ENCODE measurements around the gene H2BK1.
A peak's percentile ranks its signal among the peaks of the same experiment; 100 is the strongest.

H2BK1 gene

DNA sequence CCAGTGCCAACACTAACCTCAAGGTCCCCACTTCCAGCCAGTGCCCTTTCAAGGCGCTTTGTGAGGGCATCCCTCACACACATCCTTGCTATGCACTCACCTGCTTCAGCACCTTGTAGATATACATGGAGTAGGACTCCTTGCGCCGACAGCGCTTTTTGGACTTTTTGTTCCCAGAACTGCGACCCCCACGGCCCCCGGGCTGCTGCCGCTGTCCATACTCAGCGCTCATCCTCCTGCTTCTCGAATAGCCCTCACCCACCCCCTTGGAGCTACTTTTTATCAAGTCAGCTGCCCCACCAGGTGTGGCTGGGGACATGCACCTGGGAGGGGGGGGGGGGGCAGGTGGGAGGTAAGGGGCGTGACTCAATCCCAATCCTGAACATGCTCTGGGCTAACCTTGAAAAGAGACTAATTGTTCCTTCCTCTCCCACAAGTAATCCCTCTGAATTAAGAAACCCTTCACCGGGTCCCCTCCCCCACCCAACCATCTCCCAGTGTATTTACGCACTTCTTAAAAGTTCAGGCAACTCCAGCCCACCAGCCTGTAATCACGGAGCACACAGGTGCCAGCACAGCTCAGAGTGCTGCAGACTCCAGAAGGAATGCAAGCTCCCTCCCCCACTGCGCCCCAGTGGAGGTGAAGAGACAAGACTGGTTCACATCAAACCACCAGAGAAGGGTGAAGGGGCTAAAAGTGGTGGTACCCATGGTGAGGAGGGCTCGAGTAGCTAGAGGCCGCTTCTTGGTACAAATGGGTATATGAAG lies at the start of gene H2BK1:
H2BK1 (minus strand) TSS at position 402 of the 768 bp plus-strand sequence; CDS start at position 232, 170 bp downstream.
- FAIRE-seq (no peak), DNase-seq (ENCODE audit: insufficient read length, low spot score) (no peak)

DNA sequence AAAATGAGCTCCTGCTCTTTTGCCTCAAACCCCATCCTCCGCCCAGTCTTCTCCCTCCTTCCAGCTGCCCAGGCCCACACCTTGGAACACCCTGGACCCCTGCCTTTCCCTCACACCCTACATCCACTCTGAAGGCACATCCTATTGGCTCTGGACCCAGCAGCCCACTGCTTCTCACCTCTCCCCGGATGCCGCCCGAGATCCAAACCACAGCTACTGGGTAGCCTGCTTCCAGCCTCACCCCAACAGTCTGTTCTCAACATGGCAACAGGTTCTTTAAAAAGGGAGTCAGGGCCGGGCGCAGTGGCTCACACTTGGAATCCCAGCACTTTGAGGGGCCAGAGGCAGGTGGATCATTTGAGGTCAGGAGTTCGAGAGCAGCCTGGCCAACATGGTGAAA lies 47.7 kb upstream of the H2BK1 start:
- no peak for DNase-seq (ENCODE audit: insufficient read length, low spot score)
- FAIRE-seq: no peak

DNA sequence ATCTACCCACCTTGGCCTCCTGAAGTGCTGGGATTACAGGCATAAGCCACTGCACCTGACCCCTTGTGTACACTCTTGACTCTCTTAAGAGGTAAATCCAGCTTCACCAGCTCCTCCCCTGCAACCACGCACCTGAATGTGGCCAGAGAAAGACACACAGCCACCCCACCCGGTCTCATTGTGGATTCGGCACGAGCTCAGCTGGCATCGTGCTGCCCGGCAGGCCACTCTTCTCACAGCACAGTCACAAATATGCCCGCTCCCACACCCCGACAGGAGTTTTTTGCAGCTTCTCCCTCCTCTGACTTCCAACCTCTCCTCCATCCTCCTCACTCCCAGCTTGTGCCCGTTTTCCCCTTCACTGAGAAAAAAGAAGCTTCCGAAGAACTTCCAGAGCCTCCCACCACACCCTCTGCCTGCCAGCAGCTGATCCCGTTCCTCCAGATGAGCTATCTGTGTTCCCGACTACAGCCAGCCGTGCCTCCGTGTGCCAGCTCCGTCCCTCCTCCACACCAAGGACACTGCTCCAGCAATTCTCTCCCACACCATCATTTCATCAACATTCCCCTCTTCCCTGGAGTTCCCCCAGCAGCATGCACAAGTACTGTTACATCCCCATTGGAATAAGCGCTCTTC lies 46.2 kb upstream of the H2BK1 start:
- DNase-seq (ENCODE audit: insufficient read length, low spot score) (no peak), FAIRE-seq (no peak)

DNA sequence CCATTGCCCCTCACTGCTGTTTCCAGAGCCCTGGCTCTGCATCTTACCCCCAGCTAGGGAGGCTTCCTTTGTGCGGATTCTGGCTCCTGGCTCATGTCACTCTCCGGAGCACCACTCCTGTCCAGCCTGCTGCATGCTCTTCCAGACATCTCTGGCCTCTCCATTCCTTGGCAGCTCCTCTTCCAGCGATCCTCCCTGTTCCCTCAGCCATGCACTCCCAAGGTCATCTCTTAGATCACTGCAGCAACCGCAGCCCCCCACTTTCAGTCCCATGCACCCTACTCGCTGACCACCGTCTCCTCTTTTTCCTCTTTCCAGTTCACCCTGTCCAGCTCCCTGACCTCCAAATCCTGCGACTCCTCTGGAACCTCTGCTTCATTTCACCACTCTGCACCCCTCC lies 45.1 kb upstream of the H2BK1 start:
- FAIRE-seq: no peak
- no peak for DNase-seq (ENCODE audit: insufficient read length, low spot score)

DNA sequence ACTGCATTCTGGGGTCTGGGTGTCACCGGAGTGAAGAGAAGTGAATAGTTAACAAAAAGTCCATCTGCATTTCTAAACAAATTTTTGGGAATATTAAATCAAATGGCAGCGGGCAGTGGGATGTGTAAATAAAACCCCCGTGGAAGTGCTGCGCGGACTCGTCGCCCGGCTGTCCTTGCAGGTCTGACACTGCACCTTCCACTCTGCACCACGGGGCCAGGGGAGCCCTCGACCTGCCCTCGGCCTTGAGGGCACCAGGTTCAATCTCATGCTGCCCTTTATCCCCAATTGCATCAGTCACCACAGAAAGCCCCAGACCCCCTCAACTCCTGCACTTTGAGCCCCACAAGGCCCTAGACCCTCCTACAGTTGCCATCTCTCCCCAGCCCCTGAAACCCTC lies 44.6 kb upstream of the H2BK1 start:
- no peak for FAIRE-seq

DNA sequence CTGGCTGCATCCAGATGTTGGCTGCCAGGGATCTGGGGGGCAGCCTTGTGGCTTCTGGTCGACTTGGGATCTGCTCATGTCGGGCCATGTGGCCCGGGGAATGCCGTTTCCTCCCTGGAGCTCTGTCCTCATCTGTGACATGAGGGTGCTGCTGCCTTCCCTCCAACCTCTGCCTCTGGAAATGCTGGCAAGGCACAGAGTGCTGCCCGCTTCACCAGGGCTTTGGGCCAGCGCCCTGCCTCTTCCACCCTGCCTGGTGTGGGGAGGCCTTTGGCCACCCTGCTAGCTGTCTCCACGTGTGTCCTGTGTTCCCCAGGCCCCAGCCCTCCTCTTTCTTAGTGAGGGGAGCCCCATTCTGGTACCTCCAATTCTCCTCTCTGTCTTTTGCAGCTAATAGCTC lies 44.0 kb upstream of the H2BK1 start:
- no peak for DNase-seq (ENCODE audit: insufficient read length, low spot score)
- no peak for FAIRE-seq

More for the DNA sequence above, 44.6 kb upstream of the H2BK1 start:
- no peak for DNase-seq (ENCODE audit: insufficient read length, low spot score)

DNA sequence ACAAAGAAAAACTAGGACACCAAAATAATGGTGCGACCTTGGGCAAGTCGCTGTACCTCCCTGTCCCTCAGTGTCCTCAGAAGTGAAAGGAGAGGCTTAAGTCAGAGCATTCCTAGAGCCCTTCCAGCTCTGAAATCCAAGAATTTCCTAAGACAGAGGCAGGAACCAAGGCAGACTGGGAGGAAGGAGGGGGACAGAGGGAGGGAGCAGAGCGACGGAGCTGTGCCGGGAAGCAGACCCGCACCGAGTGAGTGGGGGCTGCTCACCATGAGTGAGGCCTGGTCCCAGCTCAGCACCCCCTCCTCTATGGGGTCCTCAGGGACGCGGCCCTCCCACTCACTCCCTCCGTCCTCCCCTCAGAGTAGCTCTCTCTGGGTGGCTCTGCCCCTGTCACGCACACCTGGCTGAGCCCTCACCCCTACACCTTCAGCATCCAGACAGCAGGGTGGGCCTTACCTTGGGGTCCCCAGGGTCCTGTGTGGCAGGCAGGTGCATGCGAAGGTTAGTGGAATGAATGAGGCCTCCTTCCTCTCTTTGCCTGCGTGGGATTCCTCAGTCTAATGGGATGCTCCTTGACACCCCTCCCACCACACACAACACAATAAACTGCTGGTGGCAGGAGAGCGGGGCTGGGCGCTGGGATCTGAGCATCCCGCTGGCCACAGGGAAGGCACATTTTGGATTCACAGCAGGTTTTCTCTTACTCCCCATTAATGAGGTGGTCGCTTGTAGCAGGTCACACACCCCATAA lies 42.8 kb upstream of the H2BK1 start:
- DNase-seq (ENCODE audit: insufficient read length, low spot score) (no peak), FAIRE-seq (no peak)

DNA sequence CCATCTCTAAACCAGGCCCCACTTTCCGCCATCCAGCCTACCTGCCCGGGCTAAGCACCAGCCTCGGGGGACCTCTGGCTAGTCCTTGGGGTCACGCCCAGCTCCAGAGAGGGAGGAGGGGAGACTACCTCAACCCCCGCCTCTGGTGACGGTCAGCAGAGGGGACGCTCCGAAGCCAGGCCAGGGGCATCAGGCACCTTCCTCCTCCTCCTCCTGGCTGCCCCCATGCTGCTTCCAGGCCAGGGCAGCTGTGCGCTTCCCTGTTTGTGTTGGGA lies 42.2 kb upstream of the H2BK1 start:
- FAIRE-seq (no peak), DNase-seq (ENCODE audit: insufficient read length, low spot score) (no peak)

DNA sequence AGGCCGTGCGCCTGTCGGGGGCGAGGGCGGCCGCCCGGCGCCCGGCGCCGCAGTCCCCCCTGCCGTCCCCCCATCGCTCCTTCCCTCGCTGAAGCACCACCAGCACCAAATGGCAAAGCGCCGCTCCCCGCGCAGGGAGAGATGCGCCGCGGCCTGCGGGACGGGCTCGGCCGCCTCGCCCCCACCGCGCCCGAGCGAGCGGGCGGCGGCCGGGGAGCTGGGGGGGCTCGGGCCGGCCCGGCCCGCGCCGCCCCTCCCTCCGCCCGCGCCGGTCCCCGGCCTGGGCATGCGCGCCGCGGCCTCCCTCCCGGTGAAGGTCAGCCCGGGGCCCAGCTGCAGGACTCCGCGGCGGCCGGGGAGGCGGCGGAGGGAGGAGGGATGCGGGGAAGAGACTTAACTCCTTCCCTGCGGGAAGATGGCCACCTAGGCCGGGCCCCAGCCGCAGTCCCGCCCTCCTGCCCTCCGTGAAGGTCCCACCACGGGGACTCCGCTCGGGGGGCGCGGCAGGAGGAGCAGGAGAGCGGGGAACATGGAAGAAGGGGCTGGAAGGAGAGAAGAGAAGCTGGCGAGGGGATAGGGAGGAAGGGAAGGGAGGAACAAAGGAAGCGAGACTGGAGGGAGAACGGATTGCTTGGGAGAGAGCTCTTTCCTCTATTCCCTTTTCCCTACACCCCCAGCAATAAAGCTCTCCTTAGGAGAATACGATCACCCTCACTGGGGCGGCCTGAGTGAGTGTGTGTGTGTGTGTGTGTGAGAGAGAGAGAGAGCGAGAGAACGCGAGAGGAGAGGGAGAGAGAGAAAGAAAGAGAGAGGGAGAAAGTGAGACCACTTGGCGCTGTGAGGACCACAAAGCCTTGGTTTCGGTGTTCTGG lies 41.6 kb upstream of the H2BK1 start:
- FAIRE-seq (peak; percentile 26), DNase-seq (ENCODE audit: insufficient read length, low spot score) (peak; percentile 71)

DNA sequence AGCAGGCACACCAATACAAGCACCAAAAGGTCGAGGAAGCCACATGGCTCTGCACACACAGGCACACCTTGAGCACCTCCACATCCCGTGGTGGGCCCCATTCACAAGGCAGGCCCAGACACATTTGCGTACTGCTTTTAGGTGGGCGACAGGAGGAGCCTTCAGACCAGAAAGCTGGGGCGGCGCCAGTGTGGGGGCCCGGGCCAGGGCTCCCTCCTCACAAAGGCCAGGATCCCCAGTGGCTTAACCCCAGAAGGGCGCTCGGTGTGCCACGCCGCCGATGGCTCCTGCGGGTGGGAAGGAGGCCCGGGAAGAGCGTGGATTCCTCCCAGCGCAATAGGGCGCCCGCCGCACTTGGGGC lies 41.0 kb upstream of the H2BK1 start:
- FAIRE-seq: no peak

DNA sequence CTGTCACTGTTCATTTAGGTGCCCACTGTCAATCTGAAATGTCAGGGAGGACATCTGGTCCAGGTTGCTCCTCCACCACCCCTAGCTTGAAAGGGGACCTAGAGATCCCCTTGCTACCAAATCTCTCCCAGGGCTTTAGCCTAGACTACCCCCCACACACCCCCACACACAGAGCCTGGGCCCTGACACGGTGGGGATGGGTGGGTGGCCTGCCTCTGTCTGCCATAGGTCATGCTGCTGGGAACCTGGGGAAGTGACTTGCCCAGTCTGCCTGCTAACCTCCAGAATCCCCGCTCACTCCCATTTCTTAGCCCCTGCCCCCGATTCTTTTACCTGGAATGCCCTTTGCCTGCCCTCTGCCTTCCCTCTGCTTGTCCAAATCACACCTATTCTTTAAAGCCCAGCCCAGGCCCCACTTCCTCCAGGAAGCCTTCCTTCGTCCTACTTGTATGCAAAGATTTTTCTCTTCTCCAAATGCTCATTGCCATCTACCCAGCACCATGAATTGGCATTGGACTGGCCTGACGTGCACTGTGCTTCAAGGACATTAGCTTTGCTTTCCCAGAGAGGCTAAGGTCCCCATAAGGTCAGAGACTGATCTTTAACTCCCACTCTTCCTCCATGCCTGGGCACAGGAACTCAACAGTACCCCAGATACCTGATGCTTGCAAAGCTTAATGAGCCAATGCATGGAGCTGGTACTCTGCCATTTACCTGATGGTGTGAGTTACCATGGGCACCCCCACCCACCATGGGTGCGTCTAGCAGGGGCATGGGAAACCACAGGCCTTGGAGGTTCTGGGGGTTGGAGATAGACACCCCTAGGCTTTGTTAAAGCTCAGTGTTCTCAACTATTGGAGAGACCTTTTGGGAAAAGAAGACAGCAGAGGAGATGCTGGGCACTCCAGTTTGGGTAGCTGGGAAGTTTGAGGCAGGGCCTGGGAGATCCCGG lies 40.2 kb upstream of the H2BK1 start:
- DNase-seq (ENCODE audit: insufficient read length, low spot score) (no peak), FAIRE-seq (no peak)

More for the DNA sequence above, 41.0 kb upstream of the H2BK1 start:
- no peak for DNase-seq (ENCODE audit: insufficient read length, low spot score)

DNA sequence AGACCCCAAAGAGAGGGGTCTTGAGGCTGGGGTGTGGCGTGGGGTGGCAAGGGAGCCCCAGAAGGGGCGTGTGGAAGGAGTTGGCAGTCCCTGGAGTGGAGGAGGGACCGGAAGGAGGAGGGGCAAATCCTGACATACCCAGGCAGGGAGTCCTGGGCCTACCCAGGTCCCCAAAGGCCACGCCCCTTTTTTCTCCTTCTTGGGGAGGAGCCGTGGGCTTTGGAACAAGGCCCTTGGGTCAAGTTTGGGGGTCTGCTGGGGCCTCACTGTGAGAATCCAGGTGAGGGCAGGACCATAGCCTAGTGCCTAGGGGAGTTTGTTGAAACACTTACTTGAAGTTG lies 39.4 kb upstream of the H2BK1 start:
- FAIRE-seq (no peak), DNase-seq (ENCODE audit: insufficient read length, low spot score) (peak; percentile 62)

DNA sequence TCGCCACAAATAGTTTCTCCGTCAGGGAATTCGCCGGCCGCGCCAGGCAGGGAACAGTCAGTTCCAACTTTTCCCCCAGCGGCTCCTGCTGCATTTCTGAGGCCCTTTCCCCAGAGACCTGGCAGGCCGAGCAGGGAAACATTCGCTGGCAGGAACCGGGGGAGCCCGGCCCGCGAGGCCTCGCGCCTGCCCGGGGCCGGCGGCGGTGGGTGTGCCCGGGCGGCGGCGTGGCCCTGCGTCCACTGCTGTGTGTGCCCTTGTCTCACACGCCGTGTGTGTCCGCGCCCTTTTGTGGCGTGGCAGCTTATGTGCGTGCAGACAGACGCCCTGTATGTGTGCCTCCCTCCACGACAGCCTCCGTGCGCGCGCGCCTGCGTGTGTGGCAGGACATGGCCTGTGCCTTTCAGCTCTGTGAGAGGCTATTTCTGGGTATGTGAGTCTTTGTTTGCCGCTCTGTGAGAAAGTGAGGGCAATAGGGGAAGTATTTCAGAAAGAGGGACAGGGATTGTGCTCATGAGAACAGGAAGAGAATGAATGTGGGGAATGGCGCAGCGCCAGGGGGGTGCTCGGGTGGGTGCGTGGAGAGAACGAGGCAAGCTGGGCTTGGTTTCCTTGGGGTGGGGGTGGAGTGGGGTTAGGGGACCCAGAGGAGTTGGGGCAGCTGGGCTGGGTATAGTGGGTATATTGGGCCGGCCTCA lies 38.9 kb upstream of the H2BK1 start:
- FAIRE-seq (no peak), DNase-seq (ENCODE audit: insufficient read length, low spot score) (no peak)

DNA sequence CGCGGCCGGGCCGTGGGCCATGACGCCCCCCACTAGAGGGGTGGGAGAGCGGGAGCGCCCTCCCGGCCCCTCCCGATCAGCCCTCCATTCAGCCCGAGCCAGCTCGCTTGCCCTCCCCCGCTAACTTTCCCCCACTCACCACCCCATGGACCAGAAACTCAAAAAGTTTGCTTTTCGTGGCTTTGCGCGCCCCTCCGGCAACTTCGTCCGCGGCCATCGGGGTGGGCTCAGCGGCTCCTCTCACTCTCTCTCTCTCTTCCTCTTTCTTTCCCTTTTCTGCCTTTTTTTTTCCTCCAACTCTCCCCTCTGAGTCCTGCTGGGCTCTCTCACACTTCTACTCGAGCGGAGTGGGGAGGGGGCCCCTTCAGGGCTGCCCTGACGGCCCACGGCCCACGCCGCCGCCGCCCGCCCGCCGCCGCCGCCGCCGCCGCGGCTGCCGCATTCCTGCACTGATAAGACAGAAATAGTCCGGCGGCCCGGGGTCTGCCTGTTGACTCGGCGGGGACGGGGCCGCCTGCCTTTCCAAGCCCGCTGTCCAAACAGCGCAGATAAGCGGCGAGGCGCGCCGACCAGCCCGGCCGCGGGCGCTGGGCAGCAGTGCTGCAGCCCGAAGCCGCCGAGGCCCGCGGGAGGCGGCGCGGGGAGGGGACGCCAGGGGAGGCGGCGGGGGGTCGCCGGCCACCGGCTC lies 38.2 kb upstream of the H2BK1 start, which contains the start of gene SMARCD3:
SMARCD3 (minus strand) TSS at position 349 of the 688 bp plus-strand sequence; CDS start at position 217, 132 bp downstream.
- DNase-seq (ENCODE audit: insufficient read length, low spot score) (peak; percentile 51), FAIRE-seq (no peak)

DNA sequence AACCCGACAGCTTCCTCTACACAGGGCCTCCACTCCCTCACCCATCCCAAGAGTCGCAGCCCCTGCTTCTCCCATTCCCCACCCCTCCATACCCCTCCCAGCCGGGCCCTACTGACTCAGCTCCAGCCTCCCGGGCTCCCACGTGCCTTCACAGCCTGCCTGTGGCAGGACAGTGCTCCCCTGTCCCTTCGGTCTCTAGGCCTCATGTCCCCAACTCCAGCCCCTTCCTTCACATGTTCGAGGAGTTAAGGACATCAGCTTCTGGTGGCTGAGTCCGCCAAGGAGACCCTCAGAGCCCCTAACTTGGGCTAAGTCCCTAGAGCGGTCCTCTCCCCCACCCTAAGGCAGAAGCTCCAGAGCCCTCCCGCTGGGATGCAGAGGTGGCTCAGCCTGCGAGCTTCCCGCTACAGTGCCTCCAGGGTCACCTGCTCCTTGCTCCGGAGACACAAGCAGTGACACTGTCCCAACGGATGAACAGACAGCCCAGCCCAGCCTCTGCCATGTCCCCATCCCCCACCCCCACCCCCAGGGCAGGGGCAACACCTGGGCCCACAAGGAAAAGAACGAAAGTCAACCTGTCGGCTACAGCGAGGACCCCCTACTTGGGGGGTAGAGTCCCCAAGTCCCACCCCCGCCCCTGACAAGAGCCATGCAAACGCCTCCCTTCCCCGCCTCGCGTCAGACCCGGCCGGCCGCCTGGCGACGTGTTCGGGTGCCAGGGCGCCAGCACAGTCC lies 37.5 kb upstream of the H2BK1 start:
- no peak for DNase-seq (ENCODE audit: insufficient read length, low spot score)
- no peak for FAIRE-seq

DNA sequence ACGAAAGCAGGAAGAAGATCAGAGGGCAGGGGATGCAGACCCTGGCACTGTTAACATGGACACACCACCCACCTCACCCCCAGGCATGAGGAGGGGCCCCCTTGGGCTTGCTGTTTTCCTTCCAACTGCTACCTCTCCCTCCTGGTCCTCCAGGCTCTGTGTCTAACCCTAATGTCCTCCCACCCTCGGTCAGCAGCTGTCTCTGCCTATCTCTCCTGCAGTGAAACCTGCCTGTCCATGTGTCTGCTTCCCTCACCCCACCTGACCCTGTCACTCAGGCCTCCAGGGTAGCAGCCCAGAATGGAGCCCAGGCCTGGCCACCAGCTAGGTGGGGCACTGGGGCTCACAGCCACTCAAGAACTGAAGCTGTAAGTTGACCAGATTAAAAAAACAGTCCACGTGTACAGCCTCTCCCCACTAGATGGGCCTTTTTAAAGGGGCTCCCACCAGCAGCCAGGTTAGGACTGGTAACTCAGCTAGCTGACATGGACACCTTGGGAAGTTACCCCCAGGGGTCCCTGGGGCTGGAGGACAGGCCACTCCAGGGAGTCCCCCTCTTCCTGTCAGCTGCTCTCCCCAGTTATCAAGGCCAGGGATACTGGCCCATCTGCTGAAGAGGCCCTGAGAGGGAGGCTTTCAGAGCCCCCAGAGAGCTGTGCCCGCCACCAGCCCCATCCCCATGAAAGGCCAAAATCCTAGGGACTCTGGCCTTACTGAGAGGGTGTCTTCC lies 36.7 kb upstream of the H2BK1 start:
- FAIRE-seq (no peak), DNase-seq (ENCODE audit: insufficient read length, low spot score) (no peak)

DNA sequence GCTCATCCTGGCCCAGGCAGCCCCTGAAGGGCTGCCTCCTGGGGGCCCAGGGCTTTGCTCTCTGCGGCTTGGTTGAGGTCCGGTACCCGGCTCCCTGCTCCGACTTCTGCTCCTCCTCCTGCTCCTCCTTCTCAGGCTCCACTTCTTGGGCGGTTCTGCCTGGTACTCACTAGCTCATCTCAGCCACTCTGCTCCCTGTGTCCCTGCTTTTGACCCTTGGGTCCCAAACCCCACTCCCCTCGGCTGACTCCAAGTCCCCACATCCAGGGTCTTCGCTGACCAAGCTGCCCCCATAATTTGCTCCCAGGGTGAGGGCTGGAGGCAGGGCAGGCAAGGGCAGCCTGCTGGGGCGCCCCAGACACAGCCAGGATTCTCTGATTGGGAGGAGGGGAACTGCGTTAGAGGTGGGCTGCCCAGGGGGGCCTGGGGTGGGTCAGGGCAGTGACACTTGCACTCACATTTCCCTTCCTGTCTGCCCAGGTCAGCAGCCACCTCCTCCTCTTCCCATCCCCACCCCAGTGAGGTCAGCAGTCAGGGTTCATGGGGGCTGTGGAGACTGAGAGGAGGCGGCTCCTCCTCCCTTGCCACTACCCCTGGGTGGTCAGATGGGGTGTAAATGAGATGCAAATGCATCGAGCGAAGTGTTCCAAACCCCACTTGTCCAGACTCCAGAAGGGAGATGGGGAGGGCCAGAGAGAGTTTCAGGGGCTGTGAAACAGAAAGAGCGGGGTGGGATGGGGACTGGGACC lies 36.0 kb upstream of the H2BK1 start:
- no peak for DNase-seq (ENCODE audit: insufficient read length, low spot score)
- FAIRE-seq: no peak

Measured in HTR-8/SVneo (cell line).